ENCODE results near the gene JUND. TPM values are rescaled to one million over a fixed set of nuclear protein-coding genes. Genes with fewer than 3 reads are reported as not detected.
A peak's percentile ranks its signal among the peaks of the same experiment; 100 is the strongest.

The JUND gene
- total RNA-seq, 1 donor from 2014 or later: 111 TPM

GRCh38 chr19:18282021-18282787, 782 bp upstream of the JUND start:
- H3K4me1 ChIP-seq (ENCODE audit: control insufficient read depth in 3 of 3, insufficient read depth in 3 of 3, low read length in 3 of 3): peaks cover 25 to 32% (median 29%) of the 10 kb centered on the region in 3 donors

GRCh38 chr19:18280247-18281081, 958 bp downstream of the JUND start:
- no peaks in the 10 kb centered on the region for H3K9me3 ChIP-seq (ENCODE audit: control insufficient read depth in 3 of 3, low read length in 3 of 3)
- peaks cover 30 to 41% (median 35%) of the 10 kb centered on the region in 3 donors for H3K4me1 ChIP-seq (ENCODE audit: control insufficient read depth in 3 of 3, insufficient read depth in 3 of 3, low read length in 3 of 3)
- peak overlapping the region; percentile 94 to 100 (median 100) for H3K4me3 ChIP-seq (ENCODE audit: low read length in 3 of 3)
- peaks cover 11 to 15% (median 14%) of the 10 kb centered on the region in 3 donors for H3K36me3 ChIP-seq (ENCODE audit: control insufficient read depth in 3 of 3, insufficient read depth in 3 of 3, low read length in 3 of 3)
- no peaks in the 10 kb centered on the region for H3K27me3 ChIP-seq (ENCODE audit: control insufficient read depth in 3 of 3, insufficient read depth in 3 of 3, low read length in 3 of 3)
- peak overlapping the region; percentile 100 for H3K9ac ChIP-seq (ENCODE audit: low read depth in 1 of 3, low read length in 3 of 3)
- H3K27ac ChIP-seq (ENCODE audit: low read depth, low read length): peak overlapping the region; percentile 100

More at GRCh38 chr19:18282021-18282787, 782 bp upstream of the JUND start:
- peak overlapping the region; percentile 74 to 83 (median 82) for H3K4me3 ChIP-seq (ENCODE audit: low read length in 3 of 3)
- H3K9me3 ChIP-seq (ENCODE audit: control insufficient read depth in 3 of 3, low read length in 3 of 3): no peaks in the 10 kb centered on the region
- H3K36me3 ChIP-seq (ENCODE audit: control insufficient read depth in 3 of 3, insufficient read depth in 3 of 3, low read length in 3 of 3): peaks cover 11 to 14% (median 13%) of the 10 kb centered on the region in 3 donors
- peak overlapping the region; percentile 99 for H3K27ac ChIP-seq (ENCODE audit: low read depth, low read length)
- peak overlapping the region; percentile 95 to 99 (median 95) for H3K9ac ChIP-seq (ENCODE audit: low read depth in 1 of 3, low read length in 3 of 3)
- H3K27me3 ChIP-seq (ENCODE audit: control insufficient read depth in 3 of 3, insufficient read depth in 3 of 3, low read length in 3 of 3): no peaks in the 10 kb centered on the region

- no peaks in the 10 kb centered on the region for H3K27me3 ChIP-seq (ENCODE audit: control insufficient read depth in 3 of 3, insufficient read depth in 3 of 3, low read length in 3 of 3)
- peaks cover 38 to 48% (median 42%) of the 10 kb centered on the region in 3 donors for H3K4me1 ChIP-seq (ENCODE audit: control insufficient read depth in 3 of 3, insufficient read depth in 3 of 3, low read length in 3 of 3)
- H3K9ac ChIP-seq (ENCODE audit: low read depth in 1 of 3, low read length in 3 of 3): peak overlapping the region; percentile 100
- H3K9me3 ChIP-seq (ENCODE audit: control insufficient read depth in 3 of 3, low read length in 3 of 3): no peaks in the 10 kb centered on the region
- peak overlapping the region; percentile 100 for H3K27ac ChIP-seq (ENCODE audit: low read depth, low read length)
- peak overlapping the region; percentile 94 to 100 (median 100) for H3K4me3 ChIP-seq (ENCODE audit: low read length in 3 of 3)
- H3K36me3 ChIP-seq (ENCODE audit: control insufficient read depth in 3 of 3, insufficient read depth in 3 of 3, low read length in 3 of 3): peaks cover 11 to 15% (median 14%) of the 10 kb centered on the region in 3 donors
Measured at GRCh38 chr19:18279516-18280246, 1.7 kb downstream of the JUND start.

GRCh38 chr19:18279266-18279515, 2.2 kb downstream of the JUND start:
- H3K4me3 ChIP-seq (ENCODE audit: low read length in 3 of 3): peak overlapping the region; percentile 94 to 100 (median 100)
- H3K4me1 ChIP-seq (ENCODE audit: control insufficient read depth in 3 of 3, insufficient read depth in 3 of 3, low read length in 3 of 3): peaks cover 43 to 53% (median 47%) of the 10 kb centered on the region in 3 donors
- no peaks in the 10 kb centered on the region for H3K9me3 ChIP-seq (ENCODE audit: control insufficient read depth in 3 of 3, low read length in 3 of 3)
- H3K9ac ChIP-seq (ENCODE audit: low read depth in 1 of 3, low read length in 3 of 3): peak overlapping the region; percentile 100
- peak overlapping the region; percentile 100 for H3K27ac ChIP-seq (ENCODE audit: low read depth, low read length)
- H3K27me3 ChIP-seq (ENCODE audit: control insufficient read depth in 3 of 3, insufficient read depth in 3 of 3, low read length in 3 of 3): no peaks in the 10 kb centered on the region
- H3K36me3 ChIP-seq (ENCODE audit: control insufficient read depth in 3 of 3, insufficient read depth in 3 of 3, low read length in 3 of 3): peaks cover 11 to 15% (median 14%) of the 10 kb centered on the region in 3 donors

- Histone ChIP-seq H3K4me1 (ENCODE audit: control insufficient read depth in 3 of 3, insufficient read depth in 3 of 3, low read length in 3 of 3) (peaks cover 43 to 57% (median 52%) of the 10 kb centered on the region in 3 donors), H3K9ac (ENCODE audit: low read depth in 1 of 3, low read length in 3 of 3) (peak overlapping the region; percentile 100), H3K27me3 (ENCODE audit: control insufficient read depth in 3 of 3, insufficient read depth in 3 of 3, low read length in 3 of 3) (no peaks in the 10 kb centered on the region), H3K4me3 (ENCODE audit: low read length in 3 of 3) (peak overlapping the region; percentile 94 to 100 (median 100)), H3K27ac (ENCODE audit: low read depth, low read length) (peak overlapping the region; percentile 100), H3K36me3 (ENCODE audit: control insufficient read depth in 3 of 3, insufficient read depth in 3 of 3, low read length in 3 of 3) (peaks cover 11 to 15% (median 14%) of the 10 kb centered on the region in 3 donors), H3K9me3 (ENCODE audit: control insufficient read depth in 3 of 3, low read length in 3 of 3) (no peaks in the 10 kb centered on the region)
Measured at GRCh38 chr19:18278521-18279265, 2.7 kb downstream of the JUND start.

- Histone ChIP-seq H3K4me3 (ENCODE audit: low read length in 3 of 3) (peak overlapping the region; percentile 47 to 52 (median 51)), H3K9me3 (ENCODE audit: control insufficient read depth in 3 of 3, low read length in 3 of 3) (no peaks in the 10 kb centered on the region), H3K27ac (ENCODE audit: low read depth, low read length) (peak overlapping the region; percentile 89), H3K27me3 (ENCODE audit: control insufficient read depth in 3 of 3, insufficient read depth in 3 of 3, low read length in 3 of 3) (no peaks in the 10 kb centered on the region), H3K36me3 (ENCODE audit: control insufficient read depth in 3 of 3, insufficient read depth in 3 of 3, low read length in 3 of 3) (peaks cover 11 to 15% (median 11%) of the 10 kb centered on the region in 3 donors), H3K4me1 (ENCODE audit: control insufficient read depth in 3 of 3, insufficient read depth in 3 of 3, low read length in 3 of 3) (peaks cover 34 to 45% (median 41%) of the 10 kb centered on the region in 3 donors), H3K9ac (ENCODE audit: low read depth in 1 of 3, low read length in 3 of 3) (peak overlapping the region; percentile 65 to 77 (median 71))
Measured at GRCh38 chr19:18274781-18275356, 6.6 kb downstream of the JUND start.

- H3K36me3 ChIP-seq (ENCODE audit: control insufficient read depth in 3 of 3, insufficient read depth in 3 of 3, low read length in 3 of 3): peaks cover 11 to 15% (median 12%) of the 10 kb centered on the region in 3 donors
- peak within 1 kb of the TSS; percentile 89 for H3K27ac ChIP-seq (ENCODE audit: low read depth, low read length)
Measured at GRCh38 chr19:18274219-18274780, 7.1 kb downstream of the JUND start, which contains the start of gene IQCN. IQCN (minus strand) TSS chr19:18274452; CDS start chr19:18269478, 4,974 bp downstream.

GRCh38 chr19:18273561-18274218, 7.7 kb downstream of the JUND start:
- Histone ChIP-seq H3K27me3 (ENCODE audit: control insufficient read depth in 3 of 3, insufficient read depth in 3 of 3, low read length in 3 of 3) (no peaks in the 10 kb centered on the region), H3K36me3 (ENCODE audit: control insufficient read depth in 3 of 3, insufficient read depth in 3 of 3, low read length in 3 of 3) (peaks cover 6 to 10% (median 9%) of the 10 kb centered on the region in 3 donors), H3K4me1 (ENCODE audit: control insufficient read depth in 3 of 3, insufficient read depth in 3 of 3, low read length in 3 of 3) (peaks cover 27 to 38% (median 34%) of the 10 kb centered on the region in 3 donors), H3K4me3 (ENCODE audit: low read length in 3 of 3) (no peak overlapping the region), H3K9ac (ENCODE audit: low read depth in 1 of 3, low read length in 3 of 3) (peak overlapping the region in 1 of 3 donors; percentile 77), H3K27ac (ENCODE audit: low read depth, low read length) (peak overlapping the region; percentile 89), H3K9me3 (ENCODE audit: control insufficient read depth in 3 of 3, low read length in 3 of 3) (no peaks in the 10 kb centered on the region)

More at GRCh38 chr19:18274219-18274780, 7.1 kb downstream of the JUND start, which contains the start of gene IQCN:
- peak within 1 kb of the TSS; percentile 65 to 77 (median 71) for H3K9ac ChIP-seq (ENCODE audit: low read depth in 1 of 3, low read length in 3 of 3)
- peaks cover 33 to 44% (median 40%) of the 10 kb centered on the region in 3 donors for H3K4me1 ChIP-seq (ENCODE audit: control insufficient read depth in 3 of 3, insufficient read depth in 3 of 3, low read length in 3 of 3)
- no peaks in the 10 kb centered on the region for H3K27me3 ChIP-seq (ENCODE audit: control insufficient read depth in 3 of 3, insufficient read depth in 3 of 3, low read length in 3 of 3)
- H3K4me3 ChIP-seq (ENCODE audit: low read length in 3 of 3): peak within 1 kb of the TSS; percentile 47 to 52 (median 51)
- no peaks in the 10 kb centered on the region for H3K9me3 ChIP-seq (ENCODE audit: control insufficient read depth in 3 of 3, low read length in 3 of 3)

All from skeletal muscle tissue (tissue), 4 donors.